Right lobe of liver (tissue), 4 donors: ENCODE measurements around the gene PSMB11.

Experiments used
- CTCF ChIP-seq, 4 donors: fragments of 200-600 bp in 3 of 4; fragments of 450-650 bp in 1 of 4; IDR thresholded peaks; one replicate each; pipeline versions ENCODE4 v1.5.1 to v1.8.0; 2016 to 2022; ENCODE audit warnings: antibody characterized with exemption in 4 of 4, mild to moderate bottlenecking in 2 of 4
- POLR2A ChIP-seq: fragments of 450-650 bp; IDR thresholded peaks from one replicate; pipeline ENCODE4 v1.6.1; 2017; ENCODE audit warnings: antibody characterized with exemption, mild to moderate bottlenecking
- donor health status: DM: no; HTN: no; CAD: no.
- donor health status: DM: no; HTN: no; CAD: no.
- donor health status: DM: no; HTN: yes; CAD: no.

- TF ChIP-seq CTCF (IDR thresholded peaks at IDR 0.05) (no peak), POLR2A (no peak)
Observed at GRCh38 chr14:23054000-23054811, 12.2 kb downstream of the PSMB11 start.
